ENCODE data around the gene FFAR3. TPM values are rescaled to one million over a fixed set of nuclear protein-coding genes. Genes with fewer than 3 reads are reported as not detected.

FFAR3 gene
- total and polyA plus RNA-seq, 2 donors (not counting 3 experiments of a cell fraction or from before 2014, with no cell fraction given) = not detected

GRCh38 chr19:35399231-35399630 is 41.0 kb downstream of the FFAR3 start:
- H3K79me2 ChIP-seq (ENCODE audit: control insufficient read depth, insufficient read depth, low read length) = no peaks in the 10 kb centered on the region
- H3K9ac ChIP-seq (replicated peaks; ENCODE audit: extremely low read depth, insufficient read depth, low read length) = no peak overlapping the region
- H3K4me3 ChIP-seq (replicated peaks in 1 of 3; ENCODE audit: insufficient read depth in 1 of 3, low read depth in 1 of 3, low read length in 3 of 3) = no peak overlapping the region
- DNase-seq (ENCODE audit: low read depth, low spot score) (no peak), FAIRE-seq (no peak)
- no peaks in the 10 kb centered on the region for H4K20me1 ChIP-seq (replicated peaks; ENCODE audit: control insufficient read depth, extremely low read depth, insufficient read depth, low read length)
- no peaks in the 10 kb centered on the region for H3K36me3 ChIP-seq (ENCODE audit: control insufficient read depth in 2 of 2, extremely low read depth in 1 of 2, insufficient read depth in 2 of 2, low read length in 2 of 2)
- dilution Hi-C loops (cut with MboI; ENCODE audit: extremely low pct_ligation_motif_present, low sequenced_read_pairs) (no loop called here), intact Hi-C loops (cut with micrococcal nuclease) (no loop called here)
- CTCF ChIA-PET = interaction anchor here (0.6 kb wide), 1 partner anchor 104 kb away, joined by 3 read pairs; no protein-coding TSS in a partner anchor
- POLR2A ChIA-PET = no interaction called here
- H3K27me3 ChIP-seq (ENCODE audit: control insufficient read depth in 2 of 2, insufficient read depth in 2 of 2, low read length in 2 of 2) = peaks cover 0 to 2% of the 10 kb centered on the region in 2 experiments
- TF ChIP-seq MYC (IDR thresholded peaks at IDR 0.05; ENCODE audit: low read depth, low read length) = no peak
- TF ChIP-seq EZH2 (IDR thresholded peaks at IDR 0.05; ENCODE audit: borderline replicate concordance, low read depth, low read length, severe bottlenecking) = no peak
- BruUV-seq (replicated peaks) = no TSS peak
- no peaks in the 10 kb centered on the region for H3K9me3 ChIP-seq (replicated peaks; ENCODE audit: control insufficient read depth, insufficient read depth, low read length)
- H3K4me1 ChIP-seq (ENCODE audit: control insufficient read depth, extremely low read depth, insufficient read depth, low read length) = no peaks in the 10 kb centered on the region
- no peak overlapping the region for H3K4me2 ChIP-seq (ENCODE audit: insufficient read depth, low read length)
- H3K9me1 ChIP-seq (replicated peaks; ENCODE audit: control insufficient read depth, extremely low read depth, insufficient read depth, low read length) = no peaks in the 10 kb centered on the region
- no peak overlapping the region for H3K27ac ChIP-seq (ENCODE audit: insufficient read depth, low read depth, low read length)
- no peak overlapping the region for H2AFZ ChIP-seq (ENCODE audit: low read depth, low read length)

GRCh38 chr19:35399948-35400772 is 41.9 kb downstream of the FFAR3 start:
- H3K27me3 ChIP-seq (ENCODE audit: control insufficient read depth in 2 of 2, insufficient read depth in 2 of 2, low read length in 2 of 2) = peaks cover 0 to 2% of the 10 kb centered on the region in 2 experiments
- DNase-seq (ENCODE audit: low read depth, low spot score) (no peak), FAIRE-seq (no peak)
- TF ChIP-seq FOS (IDR thresholded peaks at IDR 0.05; ENCODE audit: borderline replicate concordance, insufficient read depth, low read length) = no peak
- no peak for TF ChIP-seq CTCF (IDR thresholded peaks at IDR 0.05; ENCODE audit: extremely low read depth in 1 of 2, insufficient read depth in 1 of 2, low read depth in 1 of 2, low read length in 2 of 2)
- TF ChIP-seq JUN (IDR thresholded peaks at IDR 0.05; ENCODE audit: borderline replicate concordance, insufficient read depth, insufficient read length, low read depth) = no peak
- TF ChIP-seq EZH2 (IDR thresholded peaks at IDR 0.05; ENCODE audit: borderline replicate concordance, low read depth, low read length, severe bottlenecking) = no peak
- TF ChIP-seq POLR2A (IDR thresholded peaks at IDR 0.05; ENCODE audit: low read depth, low read length) = no peak
- no peak for TF ChIP-seq MAX (IDR thresholded peaks at IDR 0.05; ENCODE audit: insufficient read depth, insufficient read length)
- TF ChIP-seq GATA2 (IDR thresholded peaks at IDR 0.05; ENCODE audit: insufficient read depth, insufficient read length, low read depth, low read length) = no peak
- no peak for TF ChIP-seq MYC (IDR thresholded peaks at IDR 0.05; ENCODE audit: low read depth, low read length)
- TF ChIP-seq POLR2AphosphoS5 (IDR thresholded peaks at IDR 0.05; ENCODE audit: insufficient read depth, low read depth, low read length) = no peak
- H3K36me3 ChIP-seq (ENCODE audit: control insufficient read depth in 2 of 2, extremely low read depth in 1 of 2, insufficient read depth in 2 of 2, low read length in 2 of 2) = no peaks in the 10 kb centered on the region
- no peaks in the 10 kb centered on the region for H3K79me2 ChIP-seq (ENCODE audit: control insufficient read depth, insufficient read depth, low read length)
- intact Hi-C loops (cut with micrococcal nuclease) = no loop called here
- H3K9me3 ChIP-seq (replicated peaks; ENCODE audit: control insufficient read depth, insufficient read depth, low read length) = no peaks in the 10 kb centered on the region
- POLR2A ChIA-PET = no interaction called here
- no peak overlapping the region for H3K27ac ChIP-seq (ENCODE audit: insufficient read depth, low read depth, low read length)
- no peak overlapping the region for H3K4me2 ChIP-seq (ENCODE audit: insufficient read depth, low read length)
- dilution Hi-C loops (cut with MboI; ENCODE audit: extremely low pct_ligation_motif_present, low sequenced_read_pairs) = no loop called here
- CTCF ChIA-PET = interaction anchor here (0.6 kb wide), 1 partner anchor 103 kb away, joined by 3 read pairs; no protein-coding TSS in a partner anchor
- H2AFZ ChIP-seq (ENCODE audit: low read depth, low read length) = no peak overlapping the region
- H4K20me1 ChIP-seq (replicated peaks; ENCODE audit: control insufficient read depth, extremely low read depth, insufficient read depth, low read length) = no peaks in the 10 kb centered on the region
- H3K9ac ChIP-seq (replicated peaks; ENCODE audit: extremely low read depth, insufficient read depth, low read length) = no peak overlapping the region
- no TSS peak for BruUV-seq (replicated peaks)
- H3K4me3 ChIP-seq (replicated peaks in 1 of 3; ENCODE audit: insufficient read depth in 1 of 3, low read depth in 1 of 3, low read length in 3 of 3) = no peak overlapping the region
- no peaks in the 10 kb centered on the region for H3K9me1 ChIP-seq (replicated peaks; ENCODE audit: control insufficient read depth, extremely low read depth, insufficient read depth, low read length)
- H3K4me1 ChIP-seq (ENCODE audit: control insufficient read depth, extremely low read depth, insufficient read depth, low read length) = no peaks in the 10 kb centered on the region

Data from endothelial cell of umbilical vein (primary cell).